ENCODE measurements around the gene OR4D1.
"Not testable (repeated sequence)": the region's sequence is repeated elsewhere in the genome, so short reads cannot be mapped to it uniquely, and the experiment has no call there.

Gene OR4D1

DNA sequence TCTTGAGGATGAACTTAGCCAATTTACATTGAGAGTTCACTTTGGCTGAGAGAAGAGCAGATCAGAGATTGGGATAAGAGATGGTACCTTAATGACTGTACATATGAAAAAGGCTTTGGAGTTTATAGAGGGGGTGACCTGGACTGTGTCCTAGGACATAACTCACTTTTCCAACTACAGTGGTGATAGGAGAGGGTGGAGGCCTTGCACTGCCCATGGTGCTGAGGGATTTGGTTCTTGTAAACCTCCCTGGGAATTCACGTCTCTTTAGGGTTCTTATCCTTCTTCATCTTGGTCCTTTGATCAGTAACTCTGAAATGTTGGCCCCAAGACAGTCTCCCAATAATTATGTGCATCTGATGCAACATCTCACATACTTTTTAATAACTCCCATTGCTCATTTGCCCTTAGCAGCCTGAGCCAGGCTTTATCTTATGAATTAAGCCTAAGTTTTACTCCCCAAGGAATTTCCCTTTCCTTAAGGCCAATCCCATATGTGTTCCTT, at the start of gene OR4D1:
Gene OR4D1, plus strand, starts transcription at position 455 of the 505 bp plus-strand sequence. CDS start 6,770 bp downstream, outside the sequence.
- DNase-seq, result no peak
- Histone ChIP-seq H3K36me3 (no peaks in the 10 kb centered on the region), H3K4me1 (no peaks in the 10 kb centered on the region), H3K27me3 (peaks cover 0 to 9% of the 10 kb centered on the region in 2 donors), H3K4me3 (no peak within 1 kb of the TSS), H3K27ac (no peak within 1 kb of the TSS), H3K9me3 (peaks cover 0 to 16% (median 14%) of the 10 kb centered on the region in 3 donors)
- no peak for TF ChIP-seq CTCF (IDR thresholded peaks at IDR 0.05)
- intact Hi-C loops (cut with DNase I; ENCODE audit: low total_unique reads), result no loop called here

- intact Hi-C loops (cut with DNase I; ENCODE audit: low total_unique reads), result no loop called here
- H3K36me3 ChIP-seq, result no peaks in the 10 kb centered on the region
- no peak for TF ChIP-seq CTCF (IDR thresholded peaks at IDR 0.05)
- no peak overlapping the region for H3K4me3 ChIP-seq
- no peaks in the 10 kb centered on the region for H3K4me1 ChIP-seq
- no peak for DNase-seq
- H3K9me3 ChIP-seq, result no peaks in the 10 kb centered on the region
- H3K27me3 ChIP-seq, result no peaks in the 10 kb centered on the region
- no peak overlapping the region for H3K27ac ChIP-seq
Measured at GRCh38 chr17:58100506-58100905, 47.7 kb upstream of the OR4D1 start.

DNA sequence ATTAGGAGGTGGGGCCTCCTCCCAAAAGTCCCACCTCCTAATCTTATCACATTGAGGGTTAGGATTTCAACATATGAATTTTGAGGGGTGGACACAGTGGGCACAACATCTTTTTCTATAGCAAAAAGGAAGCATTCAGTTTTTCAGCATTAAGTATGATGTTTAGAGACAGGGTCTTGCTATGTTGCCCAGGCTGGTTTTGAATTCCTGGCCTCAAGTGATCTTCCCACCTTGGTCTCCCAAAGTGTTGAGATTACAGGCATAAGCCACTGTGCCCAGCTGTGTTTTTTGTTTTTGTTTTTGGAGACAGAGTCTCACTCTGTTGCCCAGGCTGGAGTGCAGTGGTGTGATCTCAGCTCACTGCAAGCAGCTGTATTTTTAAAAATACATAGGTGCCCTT, 46.3 kb upstream of the OR4D1 start:
- intact Hi-C loops (cut with DNase I; ENCODE audit: low total_unique reads); H3K36me3 ChIP-seq; H3K4me3 ChIP-seq; H3K27me3 ChIP-seq; H3K27ac ChIP-seq; H3K4me1 ChIP-seq; H3K9me3 ChIP-seq; DNase-seq: not testable (repeated sequence)

GRCh38 chr17:58105093-58105492, 43.1 kb upstream of the OR4D1 start:
- no peaks in the 10 kb centered on the region for H3K9me3 ChIP-seq
- no peaks in the 10 kb centered on the region for H3K36me3 ChIP-seq
- no peak for TF ChIP-seq CTCF (IDR thresholded peaks at IDR 0.05)
- DNase-seq, result no peak
- intact Hi-C loops (cut with DNase I; ENCODE audit: low total_unique reads), result no loop called here
- no peaks in the 10 kb centered on the region for H3K4me1 ChIP-seq
- H3K27me3 ChIP-seq, result no peaks in the 10 kb centered on the region
- H3K4me3 ChIP-seq, result no peak overlapping the region
- no peak overlapping the region for H3K27ac ChIP-seq

DNA sequence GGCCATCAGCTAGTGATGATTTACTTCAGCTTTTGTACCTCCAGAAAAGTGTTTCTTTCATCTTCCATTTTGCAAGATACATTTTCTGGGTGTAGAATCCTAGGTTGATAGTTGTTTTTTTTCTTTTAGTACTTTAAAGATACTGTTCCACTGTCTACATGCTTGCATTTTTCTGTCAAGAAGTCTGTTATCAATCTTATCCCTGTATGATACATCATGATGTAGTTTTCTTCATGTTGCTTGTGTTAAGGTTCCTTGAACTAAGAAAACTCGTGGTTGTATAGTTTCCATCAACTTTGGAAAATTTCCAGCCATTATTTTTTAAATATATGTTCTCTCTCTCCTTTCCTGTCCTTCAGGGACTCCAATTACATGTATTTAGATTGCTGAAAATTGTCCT, 40.9 kb upstream of the OR4D1 start:
- no peaks in the 10 kb centered on the region for H3K36me3 ChIP-seq
- no peak for DNase-seq
- H3K27ac ChIP-seq, result no peak overlapping the region
- no peaks in the 10 kb centered on the region for H3K4me1 ChIP-seq
- no peaks in the 10 kb centered on the region for H3K27me3 ChIP-seq
- no peaks in the 10 kb centered on the region for H3K9me3 ChIP-seq
- H3K4me3 ChIP-seq, result no peak overlapping the region
- no peak for TF ChIP-seq CTCF (IDR thresholded peaks at IDR 0.05)
- intact Hi-C loops (cut with DNase I; ENCODE audit: low total_unique reads), result no loop called here

GRCh38 chr17:58109197-58109596, 39.0 kb upstream of the OR4D1 start:
- Histone ChIP-seq H3K9me3 (no peaks in the 10 kb centered on the region), H3K4me1 (no peaks in the 10 kb centered on the region), H3K27ac (no peak overlapping the region), H3K4me3 (no peak overlapping the region), H3K36me3 (no peaks in the 10 kb centered on the region), H3K27me3 (no peaks in the 10 kb centered on the region)
- DNase-seq, result no peak
- intact Hi-C loops (cut with DNase I; ENCODE audit: low total_unique reads), result no loop called here
- TF ChIP-seq CTCF (IDR thresholded peaks at IDR 0.05), result no peak

Measured in tibial artery (tissue), 4 donors.